HepG2 (cell line): ENCODE results near the gene HSPB6. TPM values are rescaled to one million over a fixed set of nuclear protein-coding genes. Genes with fewer than 3 reads are reported as not detected.

Experiments used
- ELK4 ChIP-seq: sonication (generic); formaldehyde crosslinking; IDR thresholded peaks from 2 replicates; pipeline ENCODE4 v1.9.0; 2021; ENCODE audit warnings: missing genetic modification reagents, borderline replicate concordance
- ETS1 ChIP-seq: sonication (generic); formaldehyde crosslinking; IDR thresholded peaks from 2 replicates; pipeline ENCODE4 v1.4.0; 2020; ENCODE audit warnings: missing genetic modification reagents
- FOSL2 ChIP-seq: sonication (generic); formaldehyde crosslinking; IDR thresholded peaks from 2 replicates; pipeline ENCODE4 v1.4.0; 2020; ENCODE audit warnings: missing genetic modification reagents
- ISX ChIP-seq: sonication (generic); formaldehyde crosslinking; conservative IDR thresholded peaks from 2 replicates; pipeline ENCODE4 v1.5.0; 2020; ENCODE audit warnings: missing genetic modification reagents
- MAFK ChIP-seq, 2 experiments: IDR thresholded peaks in 1 of 2; conservative IDR thresholded peaks in 1 of 2; 2 replicates each; pipeline ENCODE4 v1.6.1; 2011; ENCODE audit warnings: improper control_type of control experiment in 2 of 2, low read length in 2 of 2
- NFE2L1 ChIP-seq: sonication (generic); formaldehyde crosslinking; IDR thresholded peaks from 2 replicates; pipeline ENCODE4 v1.4.0; 2020; ENCODE audit warnings: missing genetic modification reagents, mild to moderate bottlenecking, borderline replicate concordance
- POGK ChIP-seq: sonication (generic); formaldehyde crosslinking; conservative IDR thresholded peaks from 2 replicates; pipeline ENCODE4 v1.8.0; 2022; ENCODE audit warnings: mild to moderate bottlenecking, moderate library complexity, missing genetic modification reagents
- POLR2A ChIP-seq, 2 experiments: IDR thresholded peaks; 2 replicates each; pipeline ENCODE4 v1.6.1; 2011; ENCODE audit warnings: low read depth in 2 of 2, low read length in 2 of 2, mild to moderate bottlenecking in 1 of 2, moderate library complexity in 1 of 2; ENCODE audit not compliant: insufficient read depth in 1 of 2
- PRMT3 ChIP-seq: sonication (generic); formaldehyde crosslinking; IDR thresholded peaks from 2 replicates; pipeline ENCODE4 v1.8.1; 2022; ENCODE audit warnings: low read depth, mild to moderate bottlenecking, moderate library complexity, missing genetic modification reagents, borderline replicate concordance
- SKI ChIP-seq: fragments of 450-650 bp; IDR thresholded peaks from one replicate; pipeline ENCODE4 v1.6.1; 2018; ENCODE audit warnings: mild to moderate bottlenecking; ENCODE audit not compliant: partially characterized antibody
- ZNF512 ChIP-seq: sonication (generic); formaldehyde crosslinking; IDR thresholded peaks from 2 replicates; pipeline ENCODE4 v1.4.0; 2020; ENCODE audit warnings: mild to moderate bottlenecking, missing genetic modification reagents
- ZNF780A ChIP-seq: sonication (generic); formaldehyde crosslinking; IDR thresholded peaks from 2 replicates; pipeline ENCODE4 v1.8.0; 2022; ENCODE audit warnings: mild to moderate bottlenecking, missing genetic modification reagents, moderate library complexity
- polyA plus RNA-seq, 8 experiments: library from polyadenylated mRNA; depleted of rRNA in 3 of 8; stranded (reverse) in 7 of 8; unstranded in 1 of 8; fragments of >200 nt; fragmentation: Illumina TruSeq in 4 of 8; extraction: Trizol in 4 of 8; gene quantifications; 2 replicates each; pipeline versions ENCODE4 v1.2.1 to v1.2.3, GENCODE V29; 2011 to 2016; ENCODE audit warnings: low read depth in 4 of 8, missing spikeins in 1 of 8, mixed read lengths in 1 of 8; ENCODE audit not compliant: insufficient read depth in 1 of 8
- total RNA-seq, 5 experiments: library from RNA; depleted of rRNA; stranded (reverse); fragments of >200 nt; fragmentation: Illumina TruSeq; extraction: Trizol; gene quantifications; 2 replicates each; pipeline ENCODE4 v1.2.3, GENCODE V29; 2016; ENCODE audit warnings: low read depth in 1 of 5

Gene HSPB6
- total and polyA plus RNA-seq, 2 of the 13 experiments (the other 11 are each of a cell fraction or from before 2014, with no cell fraction given) = 0.18 TPM; not detected in 1

- TF ChIP-seq POGK (CRISPR knock-in tag) (no peak), ELK4 (CRISPR knock-in tag) (no peak), ZNF512 (CRISPR knock-in tag) (no peak), FOSL2 (CRISPR knock-in tag) (peak; percentile 35), NFE2L1 (CRISPR knock-in tag) (no peak), ISX (CRISPR knock-in tag) (no peak), MAFK (conservative IDR thresholded peaks at IDR 0.05 in 1 of 2, IDR thresholded peaks at IDR 0.05 in 1 of 2; ENCODE audit: low read length in 2 of 2) (no peak), ZNF780A (CRISPR knock-in tag) (no peak), POLR2A (IDR thresholded peaks at IDR 0.05; ENCODE audit: insufficient read depth in 1 of 2, low read depth in 2 of 2, low read length in 2 of 2) (peak in 1 of 2 experiments; percentile 18; a peak in 1 of 4 replicates), ETS1 (no peak), PRMT3 (CRISPR knock-in tag) (no peak), SKI (no peak)
Observed at GRCh38 chr19:35793381-35794165, 36.7 kb upstream of the HSPB6 start (continued).
